ENCODE data around the gene CYSRT1.

CYSRT1 gene

GRCh38 chr9:137191245-137191644 lies 33.7 kb upstream of the CYSRT1 start:
- DNase-seq, result no peak

DNA sequence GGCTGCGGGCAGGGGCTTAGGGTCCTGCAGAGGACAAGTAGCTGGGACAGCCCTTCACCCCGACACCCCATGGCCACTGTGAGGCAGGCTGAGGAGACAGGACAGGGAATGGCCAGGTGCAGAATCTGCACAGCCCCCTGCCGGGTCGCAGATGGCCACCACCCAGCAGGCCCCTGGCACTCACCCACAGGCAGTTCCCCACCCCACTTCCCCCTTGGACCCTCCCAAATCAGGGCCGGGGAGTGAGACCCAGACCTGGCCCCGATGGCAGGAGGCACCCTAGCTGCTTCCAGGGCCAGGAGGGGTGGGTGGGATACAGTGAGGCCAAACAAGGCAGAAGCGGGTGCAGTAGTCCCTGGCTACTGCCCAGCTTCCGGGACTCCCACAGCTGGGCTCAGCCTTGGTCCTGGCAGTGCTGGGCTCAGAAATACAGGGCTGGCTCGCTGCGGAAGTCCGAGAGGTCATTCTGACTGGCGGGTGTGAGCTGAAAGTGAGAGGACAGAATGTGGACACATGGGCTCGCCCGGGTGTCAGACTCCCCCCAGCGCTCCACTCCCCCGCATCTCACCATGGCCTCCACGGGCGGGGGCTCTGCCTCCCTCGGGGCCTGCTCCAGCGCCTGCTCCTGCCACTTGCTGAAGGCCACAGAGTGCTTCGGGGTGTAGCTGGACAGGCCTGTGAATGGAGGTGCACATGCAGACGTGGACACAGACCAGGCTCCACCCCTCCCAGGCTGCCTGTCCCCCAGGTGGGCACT lies 33.1 kb upstream of the CYSRT1 start:
- DNase-seq, result no peak

- no peak for DNase-seq
Measured at GRCh38 chr9:137192448-137192780, 32.6 kb upstream of the CYSRT1 start.

- DNase-seq, result no peak
Measured at GRCh38 chr9:137192859-137193258, 32.1 kb upstream of the CYSRT1 start.

GRCh38 chr9:137193771-137194170 lies 31.2 kb upstream of the CYSRT1 start:
- DNase-seq, result no peak

DNA sequence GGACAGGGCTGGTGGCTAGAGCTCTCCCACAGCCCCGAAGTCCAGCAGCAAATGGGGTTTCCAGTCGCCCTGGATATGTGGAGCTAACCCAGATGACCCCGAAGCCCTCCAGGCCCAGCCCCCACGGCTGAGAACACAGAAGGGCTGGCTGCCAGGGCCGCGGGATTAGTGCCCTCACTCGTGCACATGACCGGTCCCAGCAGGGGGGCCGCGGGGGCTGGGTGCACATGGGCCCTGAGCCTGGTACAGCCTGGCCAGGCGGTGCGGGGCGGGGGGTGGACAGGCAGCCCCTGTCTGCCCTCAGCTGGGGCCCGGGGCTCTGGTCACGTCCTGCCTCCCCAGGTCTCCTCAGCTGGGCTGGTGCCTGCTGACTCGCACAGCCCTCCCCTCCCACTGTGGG lies 30.6 kb upstream of the CYSRT1 start:
- DNase-seq, result no peak

- DNase-seq, result peak in 1 of 2 experiments; percentile 33
Measured at GRCh38 chr9:137194909-137195308, 30.1 kb upstream of the CYSRT1 start.

- DNase-seq, result peak; percentile 86 to 93
Measured at GRCh38 chr9:137195525-137196220, 29.3 kb upstream of the CYSRT1 start.

GRCh38 chr9:137198051-137198901 lies 26.7 kb upstream of the CYSRT1 start:
- DNase-seq, result peak in 1 of 2 experiments; percentile 44

GRCh38 chr9:137198902-137199283 lies 26.1 kb upstream of the CYSRT1 start:
- DNase-seq, result no peak

DNA sequence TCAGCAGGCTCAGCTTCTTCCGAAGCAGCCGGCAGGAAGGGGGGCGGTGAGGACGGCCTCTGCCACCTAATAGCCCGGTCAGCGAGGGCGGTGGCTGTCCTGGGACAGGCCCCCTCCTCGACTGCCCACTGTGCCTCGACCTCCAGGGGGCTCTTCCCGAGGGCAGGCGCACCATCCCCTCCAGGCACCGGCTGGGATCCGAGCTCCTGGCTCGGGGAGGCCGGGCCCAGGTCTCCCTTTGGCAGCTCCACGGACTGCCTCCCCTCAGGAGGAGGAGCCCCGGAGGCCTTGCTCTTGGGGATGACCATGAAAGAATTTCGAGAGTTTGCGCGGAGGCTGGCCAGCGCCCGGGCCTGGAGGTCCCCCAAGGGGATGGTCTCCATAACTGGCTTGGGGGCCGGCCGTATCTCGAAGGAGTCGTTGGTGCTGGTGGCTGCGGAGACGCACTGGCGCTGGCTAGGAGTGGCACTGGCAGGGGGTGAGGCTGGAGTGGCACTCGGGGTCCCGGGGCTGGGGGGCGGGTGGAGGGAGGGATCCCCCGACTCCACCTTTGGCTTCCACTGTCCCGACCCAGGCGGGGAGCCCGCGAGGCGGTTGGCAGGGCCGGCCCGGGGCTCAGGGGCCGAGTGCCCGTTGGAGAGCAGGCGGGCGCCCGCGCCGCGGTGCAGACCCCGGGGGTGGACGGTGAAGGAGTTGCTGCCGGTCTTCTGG lies 25.4 kb upstream of the CYSRT1 start:
- no peak for DNase-seq

GRCh38 chr9:137200311-137201204 lies 24.4 kb upstream of the CYSRT1 start, which contains the start of gene TPRN:
TPRN (minus strand) TSS chr9:137200741; CDS start chr9:137200711, 30 bp downstream.
- peak; percentile 99 for DNase-seq

- no peak for DNase-seq
Measured at GRCh38 chr9:137201205-137201868, 23.6 kb upstream of the CYSRT1 start.

DNA sequence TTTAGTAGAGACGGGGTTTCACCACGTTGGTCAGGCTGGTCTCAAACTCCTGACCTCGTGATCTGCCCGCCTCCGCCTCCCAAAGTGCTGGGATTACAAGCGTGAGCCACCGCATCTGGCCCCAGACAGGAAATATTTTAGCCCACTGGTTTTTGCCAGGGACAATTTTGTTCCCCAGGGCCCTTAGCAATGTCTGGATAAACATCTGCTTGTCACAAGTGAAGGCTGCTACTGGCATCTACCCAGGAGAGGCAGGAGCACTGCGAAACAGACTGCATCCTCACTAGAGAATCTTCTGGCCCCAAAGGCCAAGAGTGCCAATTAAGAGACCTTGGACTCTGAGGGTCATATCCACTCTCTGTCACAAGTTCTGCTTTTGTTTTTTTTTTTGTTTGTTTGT lies 22.0 kb upstream of the CYSRT1 start:
- no peak for DNase-seq

- DNase-seq, result no peak
Measured at GRCh38 chr9:137204731-137205125, 20.2 kb upstream of the CYSRT1 start.

- peak; percentile 82 to 85 for DNase-seq
Measured at GRCh38 chr9:137205126-137206069, 19.6 kb upstream of the CYSRT1 start, which contains the start of the genes NDOR1 and TMEM203. NDOR1 (plus strand) TSS chr9:137205700; CDS start chr9:137205778, 78 bp downstream. TMEM203 (minus strand) TSS chr9:137205648; CDS start chr9:137205414, 234 bp downstream.

- no peak for DNase-seq
Measured at GRCh38 chr9:137206602-137207001, 18.4 kb upstream of the CYSRT1 start.

GRCh38 chr9:137211532-137211931 lies 13.4 kb upstream of the CYSRT1 start:
- no peak for DNase-seq

DNA sequence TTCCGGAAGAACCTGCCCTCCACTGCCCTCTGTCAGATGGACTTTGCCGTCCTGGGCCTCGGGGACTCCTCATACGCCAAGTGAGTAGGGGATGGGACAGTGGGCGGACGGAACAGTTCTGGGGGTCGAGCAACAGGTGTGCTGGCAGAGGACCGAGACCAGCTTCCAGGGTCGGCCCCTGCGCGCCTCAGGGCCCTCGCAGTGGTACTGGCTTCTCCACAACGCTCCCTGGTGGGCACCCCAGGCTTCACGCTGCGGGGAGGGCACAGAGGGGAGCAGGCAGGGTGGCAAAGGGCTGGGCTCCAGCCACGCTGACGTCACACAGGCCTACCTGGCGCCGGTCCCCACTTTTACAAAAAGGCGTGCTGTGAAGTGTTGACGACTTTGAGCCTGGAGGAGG lies 12.5 kb upstream of the CYSRT1 start:
- DNase-seq, result no peak

Data from NCI-H2081 (cell line).